Measurements from ENCODE around the gene HEYL.

GRCh38 chr1:39668111-39668510 lies 28.7 kb upstream of the HEYL start:
- no peak for TF ChIP-seq CTCF (IDR thresholded peaks at IDR 0.05)
- TF ChIP-seq POLR2A (IDR thresholded peaks at IDR 0.05) = no peak
- no peak for TF ChIP-seq POLR2AphosphoS5 (IDR thresholded peaks at IDR 0.05)
